DOHH2 (cell line): ENCODE measurements around the gene TMEM9.

Experiments
- EZH2phosphoT487 ChIP-seq: fragments of 200-600 bp; sonication (generic); IDR thresholded peaks from 2 replicates; pipeline ENCODE4 v1.6.1; 2017; ENCODE audit warnings: borderline replicate concordance, mild to moderate bottlenecking, antibody characterized with exemption, low read length, moderate library complexity, mixed read lengths
- TF ChIP-seq, protein P1 (sequence below): fragments of 200-600 bp; sonication (generic); IDR thresholded peaks from one replicate; pipeline ENCODE4 v1.5.1; 2014; ENCODE audit warnings: antibody characterized with exemption, mild to moderate bottlenecking, low read depth, low read length; ENCODE audit not compliant: poor library complexity, severe bottlenecking

DNA sequence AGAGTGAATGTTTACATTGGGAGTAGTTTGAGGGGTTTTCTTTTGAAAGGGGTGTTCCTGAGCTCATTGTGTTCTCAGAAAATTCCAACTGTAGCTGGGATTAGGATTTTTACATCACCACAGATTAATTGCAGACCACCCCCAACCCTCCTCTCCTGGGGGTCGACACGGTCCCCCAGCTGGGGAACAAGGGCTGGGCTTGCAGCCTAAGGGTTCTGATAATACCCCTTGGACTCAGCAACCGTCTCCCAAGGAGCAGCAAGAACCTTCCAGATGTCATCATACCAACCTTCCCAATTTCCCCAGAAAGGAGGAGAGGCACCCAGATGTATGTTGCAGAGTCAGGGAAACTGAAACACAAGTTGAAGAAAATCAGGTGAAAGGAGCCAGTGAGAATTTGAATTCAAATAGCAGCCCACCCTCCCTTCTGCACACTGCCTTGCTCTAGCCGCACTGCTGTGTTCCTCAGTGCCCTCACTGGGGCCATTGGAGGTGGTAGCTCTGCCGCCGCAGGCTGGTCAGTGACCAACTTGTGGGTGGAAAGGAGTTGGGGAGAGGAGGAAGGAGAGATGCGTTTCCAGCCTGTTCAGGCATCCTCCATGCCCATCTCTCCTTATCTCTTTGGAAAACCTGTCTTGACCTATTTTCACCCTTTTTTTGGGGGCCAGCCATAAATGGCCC, 21.7 kb upstream of the TMEM9 start:
- TF ChIP-seq, protein P1, sequence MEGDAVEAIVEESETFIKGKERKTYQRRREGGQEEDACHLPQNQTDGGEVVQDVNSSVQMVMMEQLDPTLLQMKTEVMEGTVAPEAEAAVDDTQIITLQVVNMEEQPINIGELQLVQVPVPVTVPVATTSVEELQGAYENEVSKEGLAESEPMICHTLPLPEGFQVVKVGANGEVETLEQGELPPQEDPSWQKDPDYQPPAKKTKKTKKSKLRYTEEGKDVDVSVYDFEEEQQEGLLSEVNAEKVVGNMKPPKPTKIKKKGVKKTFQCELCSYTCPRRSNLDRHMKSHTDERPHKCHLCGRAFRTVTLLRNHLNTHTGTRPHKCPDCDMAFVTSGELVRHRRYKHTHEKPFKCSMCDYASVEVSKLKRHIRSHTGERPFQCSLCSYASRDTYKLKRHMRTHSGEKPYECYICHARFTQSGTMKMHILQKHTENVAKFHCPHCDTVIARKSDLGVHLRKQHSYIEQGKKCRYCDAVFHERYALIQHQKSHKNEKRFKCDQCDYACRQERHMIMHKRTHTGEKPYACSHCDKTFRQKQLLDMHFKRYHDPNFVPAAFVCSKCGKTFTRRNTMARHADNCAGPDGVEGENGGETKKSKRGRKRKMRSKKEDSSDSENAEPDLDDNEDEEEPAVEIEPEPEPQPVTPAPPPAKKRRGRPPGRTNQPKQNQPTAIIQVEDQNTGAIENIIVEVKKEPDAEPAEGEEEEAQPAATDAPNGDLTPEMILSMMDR: no peak
- no peak for TF ChIP-seq EZH2phosphoT487
